GM12892 (cell line): ENCODE results near the gene DUSP2.

Source experiments
- POLR2AphosphoS5 ChIP-seq: IDR thresholded peaks from 2 replicates; pipeline ENCODE4 v1.6.1; 2011; ENCODE audit warnings: low read depth, low read length, control low read depth
- TAF1 ChIP-seq: IDR thresholded peaks from 2 replicates; pipeline ENCODE4 v1.6.1; 2011; ENCODE audit warnings: low read depth, mild to moderate bottlenecking, control low read depth, low read length, borderline replicate concordance

DNA sequence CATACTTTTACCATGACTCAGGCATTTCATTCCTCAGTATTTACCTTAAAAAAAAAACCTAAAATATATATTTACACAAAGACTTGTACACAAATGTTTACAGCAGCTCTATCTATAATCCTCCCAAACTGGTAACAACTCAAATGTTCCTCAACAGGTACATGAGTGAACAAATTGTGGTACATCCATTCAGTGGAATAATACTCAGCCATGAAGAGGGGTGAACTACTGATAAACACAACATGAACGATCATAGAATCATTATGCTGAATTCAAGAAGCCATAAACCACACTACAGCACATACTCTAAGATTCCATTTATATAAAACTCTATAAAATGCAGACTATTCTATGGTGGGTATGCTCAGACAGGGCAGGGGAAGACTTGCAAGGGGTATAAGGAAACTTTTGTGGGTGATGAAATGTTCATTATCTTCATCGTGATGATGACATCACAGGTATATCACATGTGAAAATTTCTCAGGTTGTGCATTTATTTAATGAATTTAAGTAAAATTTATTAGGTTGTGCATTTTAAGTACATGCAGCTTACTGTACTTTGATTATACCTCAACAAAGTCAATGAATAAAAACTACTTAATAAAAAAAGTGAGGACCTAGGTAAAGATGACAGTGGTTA lies 24.7 kb upstream of the DUSP2 start:
- no peak for TF ChIP-seq POLR2AphosphoS5
- TF ChIP-seq TAF1, result no peak
